RWPE1 (cell line): ENCODE results near the gene KCND2.

Experiments
- CTCF ChIA-PET: fragments of 350-600 bp; sonication (Branson Sonifier 250); formaldehyde crosslinking; extraction: SDS; loops from one replicate; lab custom pipeline; 2021; lab: Yijun Ruan, JAX
- POLR2A ChIA-PET: fragments of 400-600 bp; formaldehyde crosslinking; extraction: SDS; loops from one replicate; lab custom pipeline; 2020; ENCODE audit warnings: antibody characterized with exemption; ENCODE audit not compliant: low non-redundant PET; lab: Yijun Ruan, JAX
- DNase-seq: peaks from one replicate; pipeline ENCODE4 v3.0.0; 2012; ENCODE audit warnings: low spot score
- H3K27ac ChIP-seq: fragments of 450-650 bp; 2 replicates; pipeline ENCODE4 v1.5.1; 2017
- TF ChIP-seq, protein P1 (sequence below): fragments of 450-650 bp; conservative IDR thresholded peaks from 2 replicates; pipeline ENCODE4 v1.5.1; 2017; ENCODE audit warnings: low read depth, mild to moderate bottlenecking

The KCND2 gene

DNA sequence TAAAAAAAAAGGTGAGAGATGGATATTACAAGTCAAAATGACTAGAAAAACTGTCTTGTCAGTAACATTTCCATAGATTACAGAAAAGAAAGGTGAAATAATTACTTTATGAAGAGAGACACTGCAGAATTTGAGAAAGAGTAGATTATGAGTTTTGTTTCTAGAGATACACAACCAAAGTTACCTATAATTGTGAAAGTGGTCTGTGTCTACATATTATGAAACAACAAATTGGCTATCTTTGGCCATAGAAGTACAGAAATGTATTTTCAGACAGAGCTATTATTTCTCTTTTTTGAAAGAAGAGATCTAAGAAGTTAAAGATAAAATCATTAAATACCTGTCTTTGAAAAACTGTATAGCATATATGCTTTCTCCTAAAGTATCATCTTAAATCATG, 30.1 kb downstream of the KCND2 start:
- no peak for DNase-seq
- POLR2A ChIA-PET = no interaction called here
- CTCF ChIA-PET = no interaction called here
- TF ChIP-seq, protein P1, sequence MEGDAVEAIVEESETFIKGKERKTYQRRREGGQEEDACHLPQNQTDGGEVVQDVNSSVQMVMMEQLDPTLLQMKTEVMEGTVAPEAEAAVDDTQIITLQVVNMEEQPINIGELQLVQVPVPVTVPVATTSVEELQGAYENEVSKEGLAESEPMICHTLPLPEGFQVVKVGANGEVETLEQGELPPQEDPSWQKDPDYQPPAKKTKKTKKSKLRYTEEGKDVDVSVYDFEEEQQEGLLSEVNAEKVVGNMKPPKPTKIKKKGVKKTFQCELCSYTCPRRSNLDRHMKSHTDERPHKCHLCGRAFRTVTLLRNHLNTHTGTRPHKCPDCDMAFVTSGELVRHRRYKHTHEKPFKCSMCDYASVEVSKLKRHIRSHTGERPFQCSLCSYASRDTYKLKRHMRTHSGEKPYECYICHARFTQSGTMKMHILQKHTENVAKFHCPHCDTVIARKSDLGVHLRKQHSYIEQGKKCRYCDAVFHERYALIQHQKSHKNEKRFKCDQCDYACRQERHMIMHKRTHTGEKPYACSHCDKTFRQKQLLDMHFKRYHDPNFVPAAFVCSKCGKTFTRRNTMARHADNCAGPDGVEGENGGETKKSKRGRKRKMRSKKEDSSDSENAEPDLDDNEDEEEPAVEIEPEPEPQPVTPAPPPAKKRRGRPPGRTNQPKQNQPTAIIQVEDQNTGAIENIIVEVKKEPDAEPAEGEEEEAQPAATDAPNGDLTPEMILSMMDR = no peak
- H3K27ac ChIP-seq = no peak overlapping the region

DNA sequence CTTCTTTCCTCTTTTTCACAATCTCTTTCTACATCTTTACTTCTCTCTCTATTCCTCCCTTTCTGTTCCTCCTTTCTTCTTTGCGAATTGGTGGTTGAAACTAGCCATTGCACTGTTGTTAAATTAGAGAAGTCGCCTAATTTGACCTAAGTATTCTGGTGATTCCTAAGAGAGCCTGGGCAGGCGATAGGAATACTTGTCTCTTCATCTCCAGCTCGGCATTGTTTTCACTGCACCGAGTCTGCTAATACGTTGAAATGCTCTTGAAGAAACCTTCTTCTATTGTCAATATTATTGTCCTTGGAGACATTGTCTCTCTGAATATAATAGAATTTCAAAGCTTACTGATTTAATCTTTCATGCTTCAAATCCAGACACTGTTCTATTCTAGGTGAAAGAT, 31.7 kb downstream of the KCND2 start:
- ChIA-PET POLR2A (no interaction called here), CTCF (no interaction called here)
- no peak overlapping the region for H3K27ac ChIP-seq
- DNase-seq = no peak
- TF ChIP-seq, protein P1 = no peak

DNA sequence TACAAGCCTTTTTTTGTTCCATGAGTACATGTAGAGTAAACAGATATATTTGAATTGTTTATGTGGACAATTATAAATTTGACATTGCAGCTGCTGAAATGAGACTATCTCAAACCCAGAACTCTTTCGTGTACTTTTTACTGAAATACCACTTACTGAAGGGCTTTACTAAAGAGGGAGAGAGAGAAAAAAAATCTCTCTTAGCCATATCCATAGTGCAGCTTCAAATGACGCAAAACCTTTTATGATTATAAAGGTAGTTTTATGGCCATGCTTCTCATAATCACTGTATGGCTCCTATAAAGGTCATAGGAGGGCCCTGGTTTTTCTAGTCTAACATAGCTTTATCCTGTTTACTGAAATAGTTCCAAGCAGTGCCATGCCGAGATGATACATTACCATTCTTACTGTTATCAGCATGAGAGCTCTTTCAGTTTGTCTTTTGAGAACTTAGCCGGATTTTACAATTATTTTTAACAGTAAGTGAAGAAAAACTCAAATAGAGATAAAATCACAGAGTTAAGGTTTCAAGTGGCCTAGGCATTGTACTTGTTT, 35.1 kb downstream of the KCND2 start:
- TF ChIP-seq, protein P1 = no peak
- no peak overlapping the region for H3K27ac ChIP-seq
- ChIA-PET CTCF (interaction anchor here (0.6 kb wide), 1 partner anchor 1026 kb away, joined by 5 read pairs; no protein-coding TSS in a partner anchor), POLR2A (no interaction called here)
- DNase-seq = no peak

DNA sequence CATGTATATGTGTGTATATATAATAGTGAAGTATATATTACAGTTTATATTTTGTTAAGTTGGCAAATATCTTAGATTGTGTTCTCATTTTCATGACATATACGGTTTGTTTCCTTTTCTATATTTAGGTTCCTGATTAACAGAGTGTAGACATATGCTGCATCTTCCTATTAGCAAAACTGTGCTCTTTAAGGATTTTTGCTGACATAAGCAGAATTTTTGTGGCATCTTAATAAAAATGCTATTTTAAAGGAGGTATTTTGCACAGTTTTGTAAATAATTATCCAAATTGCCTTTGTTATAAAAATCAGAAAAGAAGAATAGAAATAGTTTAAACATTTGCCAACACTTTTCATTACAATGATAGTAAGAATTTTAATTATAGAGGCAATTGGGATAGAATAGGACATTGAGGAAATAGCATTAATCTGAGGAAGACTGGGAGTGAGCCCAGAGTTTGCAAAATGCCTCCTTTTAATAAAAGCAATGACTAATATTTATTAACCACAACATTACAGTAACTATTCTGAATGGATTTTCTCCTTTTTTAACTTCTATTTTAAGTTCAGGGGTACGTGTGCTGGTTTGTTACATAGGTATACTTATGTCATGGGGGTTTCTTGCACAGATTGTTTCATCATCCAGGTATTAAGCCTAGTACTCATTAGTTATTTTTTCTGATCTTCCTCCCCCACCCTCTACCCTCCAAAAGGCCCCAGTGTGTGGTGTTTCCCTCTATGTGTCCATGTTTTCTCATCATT, 38.2 kb downstream of the KCND2 start:
- H3K27ac ChIP-seq = no peak overlapping the region
- no peak for DNase-seq
- ChIA-PET CTCF (no interaction called here), POLR2A (no interaction called here)
- TF ChIP-seq, protein P1 = no peak

DNA sequence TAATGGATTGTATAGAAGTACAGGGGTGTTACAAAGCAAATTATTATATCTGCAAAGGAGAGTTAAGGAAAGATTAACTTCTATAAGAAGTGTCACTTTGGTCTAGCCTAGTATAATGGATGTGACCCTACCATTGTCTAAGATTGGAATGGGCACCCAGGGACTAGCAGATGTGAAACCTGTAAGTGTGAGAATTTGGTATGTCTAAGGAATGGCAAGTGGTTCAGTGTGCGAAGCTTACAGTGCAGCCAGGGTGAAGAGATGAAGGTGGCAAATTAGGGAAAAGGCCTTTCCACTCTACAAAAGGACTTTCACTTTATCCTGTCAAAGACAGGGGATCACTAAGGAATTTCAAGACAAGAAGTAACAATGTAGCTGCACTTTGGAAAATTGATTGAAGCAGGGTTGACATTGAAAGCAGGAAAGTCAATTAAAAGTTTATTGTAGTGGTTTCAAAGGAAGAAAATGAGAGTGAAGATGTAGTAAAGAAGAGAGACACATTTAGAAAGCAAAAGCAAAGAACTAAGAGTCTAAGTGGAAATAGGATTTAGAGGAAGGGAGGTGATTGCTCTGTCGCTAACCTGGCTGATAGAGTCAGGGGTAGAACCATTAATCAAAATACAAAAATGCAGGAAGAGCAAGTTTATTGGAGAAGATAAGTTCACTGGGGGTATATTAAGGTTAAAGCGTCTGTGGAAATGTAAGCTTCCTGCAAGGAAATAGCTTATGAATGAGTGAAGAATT, 47.4 kb downstream of the KCND2 start:
- TF ChIP-seq, protein P1 = no peak
- CTCF ChIA-PET = no interaction called here
- no peak overlapping the region for H3K27ac ChIP-seq
- POLR2A ChIA-PET = no interaction called here
- DNase-seq = no peak

DNA sequence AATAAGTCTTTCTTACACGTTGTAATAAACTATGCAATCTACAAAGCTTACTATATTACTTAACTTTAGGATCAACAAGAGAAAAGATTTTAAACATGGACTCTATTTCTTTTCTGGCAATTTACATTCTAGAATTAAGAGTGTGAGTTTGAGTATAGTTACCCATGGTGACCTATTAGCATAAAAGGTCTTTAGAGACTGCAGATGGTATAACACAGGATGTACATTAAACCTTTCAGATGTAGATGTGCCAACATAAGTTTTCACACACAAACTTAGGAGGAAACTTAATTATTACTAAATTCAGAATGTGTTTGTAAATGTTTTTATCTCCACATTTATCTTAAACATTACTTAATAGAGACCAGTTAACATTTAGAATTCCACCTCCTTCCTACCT, 54.1 kb downstream of the KCND2 start:
- H3K27ac ChIP-seq = no peak overlapping the region
- DNase-seq = no peak
- CTCF ChIA-PET = no interaction called here
- TF ChIP-seq, protein P1 = no peak
- POLR2A ChIA-PET = no interaction called here
